ENCODE results near the gene FNBP1L.

Gene FNBP1L

GRCh38 chr1:93595743-93596142 lies 147.8 kb downstream of the FNBP1L start:
- H3K9me2 ChIP-seq (ENCODE audit: low read depth, low read length): no peaks in the 10 kb centered on the region
- no peaks in the 10 kb centered on the region for H3F3A ChIP-seq (ENCODE audit: insufficient read depth, low read length)
- no peak overlapping the region for H3K4me2 ChIP-seq (ENCODE audit: low read length)
- no peaks in the 10 kb centered on the region for H3K79me2 ChIP-seq (ENCODE audit: insufficient read depth, low read length)
- H4K20me1 ChIP-seq (ENCODE audit: insufficient read depth, low read length): no peaks in the 10 kb centered on the region
- H2AFZ ChIP-seq (ENCODE audit: low read length): no peak overlapping the region
- H3K9me3 ChIP-seq (ENCODE audit: low read length): no peaks in the 10 kb centered on the region
- peaks cover 8% of the 10 kb centered on the region for H3K4me1 ChIP-seq (ENCODE audit: insufficient read depth, low read length, severe bottlenecking)
- H3K36me3 ChIP-seq (ENCODE audit: insufficient read depth, low read length): no peaks in the 10 kb centered on the region
- H3K27me3 ChIP-seq (ENCODE audit: insufficient read depth, low read length): no peaks in the 10 kb centered on the region
- no peak for TF ChIP-seq EZH2 (IDR thresholded peaks at IDR 0.05; ENCODE audit: borderline replicate concordance, low read length)
- no peak for TF ChIP-seq CTCF (IDR thresholded peaks at IDR 0.05; ENCODE audit: low read length)
- H3K27ac ChIP-seq (ENCODE audit: low read depth, low read length, poor library complexity, severe bottlenecking): no peak overlapping the region
- no peak overlapping the region for H3K4me3 ChIP-seq (ENCODE audit: low read depth, low read length, poor library complexity, severe bottlenecking)
- H3K9ac ChIP-seq (ENCODE audit: low read length): no peak overlapping the region

- no peaks in the 10 kb centered on the region for H3F3A ChIP-seq (ENCODE audit: insufficient read depth, low read length)
- H3K9me3 ChIP-seq (ENCODE audit: low read length): no peaks in the 10 kb centered on the region
- no peaks in the 10 kb centered on the region for H3K36me3 ChIP-seq (ENCODE audit: insufficient read depth, low read length)
- no peak overlapping the region for H3K9ac ChIP-seq (ENCODE audit: low read length)
- H4K20me1 ChIP-seq (ENCODE audit: insufficient read depth, low read length): no peaks in the 10 kb centered on the region
- no peak overlapping the region for H3K27ac ChIP-seq (ENCODE audit: low read depth, low read length, poor library complexity, severe bottlenecking)
- H3K4me2 ChIP-seq (ENCODE audit: low read length): no peak overlapping the region
- peaks cover 5% of the 10 kb centered on the region for H3K4me1 ChIP-seq (ENCODE audit: insufficient read depth, low read length, severe bottlenecking)
- TF ChIP-seq CTCF (IDR thresholded peaks at IDR 0.05; ENCODE audit: low read length) (no peak), EZH2 (IDR thresholded peaks at IDR 0.05; ENCODE audit: borderline replicate concordance, low read length) (no peak)
- H3K27me3 ChIP-seq (ENCODE audit: insufficient read depth, low read length): no peaks in the 10 kb centered on the region
- H2AFZ ChIP-seq (ENCODE audit: low read length): no peak overlapping the region
- no peak overlapping the region for H3K4me3 ChIP-seq (ENCODE audit: low read depth, low read length, poor library complexity, severe bottlenecking)
- no peaks in the 10 kb centered on the region for H3K79me2 ChIP-seq (ENCODE audit: insufficient read depth, low read length)
- no peaks in the 10 kb centered on the region for H3K9me2 ChIP-seq (ENCODE audit: low read depth, low read length)
These were observed 148.6 kb downstream of the FNBP1L start for GRCh38 chr1:93596329-93597089.

GRCh38 chr1:93597709-93598108 lies 149.8 kb downstream of the FNBP1L start:
- Histone ChIP-seq H3K9me2 (ENCODE audit: low read depth, low read length) (no peaks in the 10 kb centered on the region), H3K4me1 (ENCODE audit: insufficient read depth, low read length, severe bottlenecking) (no peaks in the 10 kb centered on the region), H3K27ac (ENCODE audit: low read depth, low read length, poor library complexity, severe bottlenecking) (no peak overlapping the region), H3K9me3 (ENCODE audit: low read length) (no peaks in the 10 kb centered on the region), H3F3A (ENCODE audit: insufficient read depth, low read length) (no peaks in the 10 kb centered on the region), H3K4me2 (ENCODE audit: low read length) (no peak overlapping the region), H3K27me3 (ENCODE audit: insufficient read depth, low read length) (no peaks in the 10 kb centered on the region), H3K4me3 (ENCODE audit: low read depth, low read length, poor library complexity, severe bottlenecking) (no peak overlapping the region), H3K36me3 (ENCODE audit: insufficient read depth, low read length) (no peaks in the 10 kb centered on the region), H3K79me2 (ENCODE audit: insufficient read depth, low read length) (no peaks in the 10 kb centered on the region), H3K9ac (ENCODE audit: low read length) (no peak overlapping the region), H2AFZ (ENCODE audit: low read length) (no peak overlapping the region), H4K20me1 (ENCODE audit: insufficient read depth, low read length) (no peaks in the 10 kb centered on the region)
- no peak for TF ChIP-seq EZH2 (IDR thresholded peaks at IDR 0.05; ENCODE audit: borderline replicate concordance, low read length)
- no peak for TF ChIP-seq CTCF (IDR thresholded peaks at IDR 0.05; ENCODE audit: low read length)
